UCSD-AML1 (cell line): ENCODE results near the gene GINM1.

Source experiments
- DNase-seq: peaks from one replicate; lab custom pipeline; 2025; ENCODE audit not compliant: unreplicated experiment; lab: John Stamatoyannopoulos, UW

Gene GINM1, protein sequence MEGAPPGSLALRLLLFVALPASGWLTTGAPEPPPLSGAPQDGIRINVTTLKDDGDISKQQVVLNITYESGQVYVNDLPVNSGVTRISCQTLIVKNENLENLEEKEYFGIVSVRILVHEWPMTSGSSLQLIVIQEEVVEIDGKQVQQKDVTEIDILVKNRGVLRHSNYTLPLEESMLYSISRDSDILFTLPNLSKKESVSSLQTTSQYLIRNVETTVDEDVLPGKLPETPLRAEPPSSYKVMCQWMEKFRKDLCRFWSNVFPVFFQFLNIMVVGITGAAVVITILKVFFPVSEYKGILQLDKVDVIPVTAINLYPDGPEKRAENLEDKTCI

DNA sequence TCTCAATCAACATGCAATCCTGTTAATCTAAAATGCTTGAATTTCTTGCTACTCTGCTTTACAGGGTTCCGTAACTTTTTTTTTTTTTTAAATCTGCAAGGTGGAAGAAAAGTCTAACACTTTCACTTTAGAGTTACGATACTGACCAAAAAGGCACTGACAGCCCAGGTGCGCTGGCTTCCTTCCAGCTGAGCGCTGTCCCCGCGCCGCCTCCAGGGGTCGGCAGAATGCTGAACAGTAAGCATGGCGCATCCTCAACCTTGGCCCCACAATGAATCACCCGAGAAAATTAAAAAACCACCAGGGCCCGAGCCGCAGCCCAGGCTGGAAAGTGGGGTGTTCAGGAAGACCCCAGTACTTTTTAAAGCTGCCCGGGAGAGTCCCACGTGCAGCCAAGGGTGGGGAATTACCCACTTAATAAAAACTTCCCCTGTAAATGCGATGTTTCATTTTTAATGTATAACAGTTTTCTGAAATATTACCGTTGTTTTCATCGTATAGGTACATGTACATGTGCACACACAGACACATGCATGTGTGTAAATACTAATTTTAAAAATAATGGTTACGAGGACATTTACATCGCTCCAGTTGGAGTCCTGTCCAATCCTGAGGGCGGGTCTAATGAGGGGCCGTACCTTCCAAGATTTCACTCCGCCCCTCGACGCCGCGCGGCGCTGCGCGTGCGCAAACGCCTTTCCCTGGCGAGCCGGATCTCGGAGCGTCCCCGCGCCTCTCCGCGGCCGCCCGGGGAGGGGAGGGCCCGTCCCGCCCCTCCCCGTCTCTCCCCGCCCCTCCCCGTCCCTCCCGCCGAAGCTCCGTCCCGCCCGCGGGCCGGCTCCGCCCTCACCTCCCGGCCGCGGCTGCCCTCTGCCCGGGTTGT, at the start of gene GINM1:
Gene GINM1, plus strand, starts transcription at position 849 of the 883 bp plus-strand sequence. CDS start 40 bp downstream, outside the sequence.
- peak; percentile 96 for DNase-seq

DNA sequence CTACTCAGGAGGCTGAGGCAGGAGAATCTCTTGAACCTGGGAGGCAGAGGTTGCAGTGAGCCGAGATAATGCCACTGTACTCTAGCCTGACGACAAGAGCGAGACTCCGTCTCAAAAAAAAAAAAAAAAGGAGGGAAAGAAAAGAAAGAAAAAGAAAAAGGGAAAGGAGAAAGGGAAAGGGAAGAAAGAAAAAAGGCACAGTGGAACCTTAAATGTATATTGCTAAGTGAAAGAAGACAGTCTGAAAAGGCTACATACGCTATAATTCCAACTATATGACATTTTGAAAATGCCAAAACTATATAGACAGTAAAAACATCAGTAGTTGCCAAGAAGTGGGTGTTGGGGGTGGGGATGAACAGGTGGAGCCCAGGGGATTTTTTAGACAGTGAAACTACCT, 36.5 kb upstream of the GINM1 start:
- DNase-seq: no peak

DNA sequence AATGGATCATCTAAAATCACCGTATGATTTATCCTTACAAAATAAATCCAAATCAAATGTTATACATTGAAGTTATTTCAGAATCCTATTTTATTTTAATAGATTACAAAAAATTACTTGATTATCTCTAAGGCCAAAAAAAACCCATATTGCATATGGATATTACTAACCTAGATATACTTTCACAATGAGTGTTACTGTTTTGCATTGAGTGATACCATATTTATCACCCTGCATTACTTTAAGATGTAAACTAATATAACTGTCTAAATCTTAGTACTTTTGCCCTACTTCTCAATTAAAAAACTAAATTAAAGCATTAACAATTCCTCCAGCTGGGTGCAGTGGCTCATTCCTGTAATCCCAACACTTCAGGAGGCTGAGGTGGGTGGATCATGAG, 31.4 kb upstream of the GINM1 start:
- no peak for DNase-seq

DNA sequence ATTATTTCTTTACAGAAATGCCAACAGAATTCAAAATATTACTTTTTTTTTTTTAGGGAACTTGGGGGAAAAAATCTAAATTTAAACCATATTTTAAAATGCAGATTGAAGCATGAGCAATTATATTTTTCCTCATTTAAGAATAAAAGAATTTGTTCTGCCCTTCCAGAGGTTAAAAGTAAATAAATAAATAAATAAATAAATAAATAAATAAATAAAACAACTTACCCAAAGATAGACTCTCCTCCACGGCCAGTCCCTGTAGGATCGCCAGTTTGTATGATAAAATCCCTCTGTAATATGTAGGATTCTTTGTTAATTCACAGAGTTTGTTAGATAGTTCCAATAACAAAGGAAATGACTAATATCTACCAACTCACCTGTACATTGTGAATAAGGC, 25.0 kb upstream of the GINM1 start:
- no peak for DNase-seq

DNA sequence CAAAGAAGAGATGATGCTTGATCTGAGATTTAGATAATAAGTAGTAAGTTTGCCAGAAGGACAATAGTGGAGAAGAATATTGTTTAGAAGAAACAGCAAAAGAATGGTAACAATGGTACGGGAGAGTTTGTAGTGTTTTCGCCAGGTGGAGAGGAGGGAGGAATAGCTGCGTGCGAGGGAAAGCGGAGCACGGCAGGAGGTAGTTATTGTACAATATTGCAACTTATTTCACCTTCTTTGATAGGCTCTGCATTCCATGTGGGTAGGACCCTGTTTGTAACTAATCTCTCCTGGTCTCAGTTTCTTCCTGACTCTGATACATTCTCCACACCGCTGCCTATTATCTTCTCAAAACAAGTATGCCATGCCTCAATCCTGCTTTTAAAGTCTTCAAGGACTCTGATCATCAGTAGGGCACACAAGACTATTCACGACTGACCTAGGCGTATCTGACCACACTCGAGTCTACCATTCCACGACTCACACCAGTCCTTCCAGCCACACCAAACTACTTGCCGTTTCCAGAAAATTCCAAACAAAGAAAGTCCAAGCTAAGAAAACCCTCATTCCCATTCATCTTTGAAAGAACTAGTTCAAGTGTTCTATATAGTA, 21.4 kb upstream of the GINM1 start:
- DNase-seq: no peak

DNA sequence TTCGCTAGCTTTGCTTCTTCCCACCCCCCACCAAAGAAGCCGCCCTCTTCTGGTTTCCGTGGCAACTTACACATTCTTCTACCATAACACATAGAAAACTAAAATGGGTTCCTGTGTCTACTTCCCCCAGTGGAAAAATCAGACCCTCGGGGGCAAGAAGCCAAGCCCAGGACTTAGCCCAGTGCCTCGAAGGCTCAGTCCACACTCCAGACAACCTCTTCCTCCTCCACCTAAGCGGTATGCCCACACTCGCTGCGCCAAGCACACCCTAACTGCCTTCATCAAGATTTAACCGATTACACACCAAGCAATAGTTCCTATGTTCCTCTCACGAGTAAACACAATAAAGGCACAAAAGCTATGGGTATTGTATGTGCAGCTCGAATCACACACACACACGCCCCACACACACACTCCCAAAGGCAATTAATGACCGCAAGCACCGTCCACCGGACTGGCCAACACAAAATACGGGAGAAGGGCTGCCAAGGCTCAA, 20.9 kb upstream of the GINM1 start:
- DNase-seq: peak; percentile 39

DNA sequence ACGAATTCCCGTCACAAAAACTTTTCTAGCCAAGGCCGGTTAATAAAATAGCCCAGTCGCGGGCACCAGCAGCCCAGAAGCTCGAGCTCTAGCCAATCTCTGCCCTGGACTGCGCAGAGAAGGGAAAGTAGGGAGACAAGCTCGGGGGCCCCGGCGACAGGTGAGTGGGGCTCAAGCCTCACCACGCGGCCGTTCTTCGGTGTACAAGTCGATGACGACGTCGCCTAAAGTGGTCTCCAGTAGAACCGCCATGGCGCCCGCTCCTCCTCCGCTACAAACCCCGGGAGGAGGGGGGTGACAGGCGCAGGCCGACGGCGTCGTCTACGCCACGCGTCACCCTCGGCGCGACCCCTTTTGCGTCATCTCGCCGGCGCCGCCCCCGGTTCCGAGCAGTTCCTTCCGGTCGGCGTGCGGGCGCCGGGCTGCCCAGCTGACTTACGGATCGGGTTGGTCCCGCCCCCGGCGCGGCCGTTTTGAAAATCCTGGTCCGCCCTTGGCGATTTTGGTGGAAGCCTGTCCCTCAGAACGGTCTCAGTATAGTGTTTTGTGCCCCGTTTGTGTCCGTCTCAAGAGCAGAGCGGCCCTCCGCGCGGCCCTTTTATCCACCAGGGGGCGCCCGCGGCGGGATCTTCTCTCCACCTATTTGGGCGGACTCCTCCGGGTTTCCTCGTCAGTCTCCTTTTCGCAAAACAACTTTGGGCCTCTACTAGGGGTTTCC, 20.3 kb upstream of the GINM1 start, which contains the start of gene PPIL4:
Gene PPIL4, minus strand, starts transcription at position 290 of the 718 bp plus-strand sequence. Its CDS starts 38 bp downstream, at position 252.
- DNase-seq: peak; percentile 96

DNA sequence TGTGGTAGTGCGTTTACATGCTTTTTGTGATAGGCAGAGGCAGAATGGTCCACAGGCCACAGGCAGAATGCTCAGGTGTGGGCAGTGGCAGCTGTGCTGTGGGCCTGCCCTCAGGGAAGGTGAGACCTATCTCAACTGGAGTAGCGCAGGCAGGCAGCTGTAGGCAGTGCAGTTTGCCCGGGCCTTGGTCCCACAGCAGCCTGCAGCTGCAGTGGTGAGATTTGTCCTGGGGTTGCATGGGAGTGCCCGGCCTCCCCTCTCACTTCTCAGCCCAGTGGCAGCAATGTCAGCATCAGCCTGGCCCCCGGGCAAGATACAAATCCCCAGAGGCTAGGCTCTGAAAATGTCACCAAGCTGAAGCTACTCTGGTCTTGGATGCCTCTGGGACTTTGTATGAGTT, 14.3 kb upstream of the GINM1 start:
- DNase-seq: no peak

DNA sequence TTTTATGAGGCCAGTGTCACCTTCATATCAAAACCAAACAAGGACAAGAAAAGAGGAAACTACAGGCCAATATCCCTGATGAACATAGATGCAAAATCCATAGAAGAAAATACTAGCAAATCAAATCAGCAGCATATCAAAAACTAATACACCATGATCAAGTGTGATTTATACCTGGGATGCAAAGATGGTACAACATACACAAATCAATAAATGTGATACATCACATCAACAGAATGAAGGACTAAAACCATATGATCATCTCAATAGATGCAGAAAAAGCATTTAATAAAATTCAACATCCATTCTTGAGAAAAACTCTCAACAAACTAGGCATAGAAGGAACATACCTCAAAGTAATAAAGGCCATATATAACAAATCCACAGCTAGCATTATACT, 8.1 kb upstream of the GINM1 start:
- DNase-seq: no peak

DNA sequence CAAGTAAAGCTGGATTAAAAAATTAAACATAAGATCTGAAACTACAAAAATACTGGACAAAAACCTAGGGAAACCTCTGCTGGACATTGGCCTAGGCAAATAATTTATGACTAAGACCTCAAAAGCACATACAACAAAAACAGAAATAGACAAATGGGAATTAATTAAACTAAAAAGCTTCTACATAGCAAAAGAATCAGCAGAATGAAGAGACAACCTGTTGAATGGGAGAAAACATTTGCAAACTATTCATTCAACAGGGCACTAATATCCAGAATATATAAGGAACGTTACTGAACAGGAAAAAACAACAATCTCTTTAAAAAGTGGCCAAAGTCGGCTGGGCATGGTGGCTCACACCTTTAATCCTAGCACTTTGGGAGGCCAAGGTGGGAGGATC, 6.8 kb upstream of the GINM1 start:
- no peak for DNase-seq

DNA sequence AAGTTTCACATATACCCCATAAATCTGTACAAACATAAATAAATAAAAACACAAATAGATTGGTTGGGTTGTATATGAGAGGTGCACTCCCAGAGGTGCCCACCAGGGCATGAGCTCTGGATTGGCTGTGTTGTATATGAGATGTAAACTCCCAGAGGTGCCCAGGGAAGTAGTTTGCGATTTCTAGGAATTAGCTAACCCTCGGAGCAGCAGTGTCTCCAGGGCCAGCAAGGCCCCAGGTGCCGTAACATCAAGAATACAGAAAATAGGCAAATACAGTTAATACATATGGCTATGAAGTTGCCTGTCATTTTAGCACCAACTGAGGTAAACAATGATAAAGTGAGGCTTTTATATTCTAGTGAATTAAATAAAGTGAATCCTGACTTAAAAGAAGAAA, 5.4 kb upstream of the GINM1 start:
- DNase-seq: peak; percentile 18

DNA sequence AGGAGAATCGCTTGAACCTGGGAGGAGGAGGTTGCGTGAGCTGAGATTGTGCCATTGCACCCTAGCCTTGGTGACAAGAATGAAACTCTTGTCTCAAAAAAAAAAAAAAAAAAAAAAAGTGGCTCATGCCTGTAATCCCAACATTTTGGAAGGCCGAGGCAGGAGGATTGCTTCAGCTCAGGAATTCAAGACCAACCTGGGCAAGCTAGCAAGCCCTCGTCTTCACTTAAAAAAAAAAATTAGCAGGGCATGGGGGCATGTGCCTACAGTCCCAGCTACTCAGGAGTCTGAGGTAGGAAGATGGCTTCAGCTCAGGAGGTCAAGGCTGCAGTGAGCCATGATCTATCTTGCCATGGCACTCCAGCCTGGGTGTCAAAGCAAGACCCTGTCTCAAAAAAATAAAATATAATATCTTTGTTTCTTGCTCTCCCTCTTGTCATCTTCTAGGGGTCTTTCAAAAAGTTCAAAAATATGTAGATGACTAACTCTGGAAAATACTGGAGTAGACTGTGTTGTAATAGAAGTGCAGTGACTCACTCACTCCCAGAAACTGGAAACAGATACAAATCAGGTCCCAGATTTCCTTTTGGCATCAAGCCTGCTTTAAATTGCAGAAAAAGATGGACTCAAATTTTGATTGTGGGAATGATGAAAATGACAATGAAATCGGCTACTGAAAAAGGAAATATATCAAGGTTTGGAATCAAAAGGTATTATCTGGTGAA, 2.8 kb upstream of the GINM1 start:
- DNase-seq: no peak

DNA sequence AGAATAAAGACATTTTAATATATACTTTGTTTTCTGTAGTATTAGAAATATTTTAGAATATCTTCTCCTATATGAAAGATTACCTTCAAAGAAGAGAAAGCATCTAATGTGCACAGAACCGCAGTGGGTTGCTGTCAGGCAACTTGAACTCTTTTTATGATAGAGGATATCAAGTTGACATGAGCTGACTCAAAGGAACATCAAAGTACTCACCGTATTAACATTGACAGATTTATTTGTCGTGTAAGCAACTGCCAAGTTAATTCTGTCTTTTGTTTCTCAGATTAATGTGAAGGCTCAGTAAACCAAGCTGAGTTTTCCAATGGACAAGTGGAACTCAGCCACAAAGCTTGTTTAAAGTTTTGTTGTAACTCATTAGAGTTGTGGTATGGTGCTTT, 2.2 kb upstream of the GINM1 start:
- no peak for DNase-seq

DNA sequence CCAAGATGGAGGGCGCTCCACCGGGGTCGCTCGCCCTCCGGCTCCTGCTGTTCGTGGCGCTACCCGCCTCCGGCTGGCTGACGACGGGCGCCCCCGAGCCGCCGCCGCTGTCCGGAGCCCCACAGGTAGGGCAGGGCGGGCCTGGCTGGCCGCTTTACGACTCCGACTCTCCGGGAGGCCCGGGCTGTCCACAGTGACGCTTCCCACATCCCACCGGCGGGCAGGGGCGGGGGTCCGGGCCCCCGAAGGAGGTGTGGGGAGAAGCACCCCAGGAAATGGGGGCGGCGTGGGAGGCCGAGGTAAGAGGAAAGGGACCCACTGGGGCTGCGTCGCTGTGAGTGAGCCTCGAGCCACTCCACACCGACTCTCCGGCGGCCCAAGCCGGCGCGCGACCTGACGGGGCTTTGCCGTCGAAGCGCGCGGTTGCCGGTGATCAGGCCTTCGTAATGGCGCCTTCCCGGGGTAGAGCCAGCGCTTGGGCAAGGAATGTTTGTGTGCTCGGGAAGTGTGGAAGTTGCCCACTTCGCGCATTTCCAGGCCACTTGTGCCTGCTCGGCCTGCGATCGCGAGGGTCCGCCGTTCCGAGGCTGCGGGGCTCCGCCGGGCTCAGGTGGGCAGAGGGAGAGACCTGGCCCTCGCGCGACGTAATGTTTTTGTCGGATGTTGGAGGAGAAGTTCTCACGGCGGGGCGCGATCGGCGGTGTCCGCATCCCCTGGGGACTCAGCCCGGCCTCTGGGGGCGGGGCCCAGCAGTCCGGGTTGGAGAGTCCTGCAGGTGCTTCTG, 427 bp downstream of the GINM1 start:
- peak; percentile 66 for DNase-seq

DNA sequence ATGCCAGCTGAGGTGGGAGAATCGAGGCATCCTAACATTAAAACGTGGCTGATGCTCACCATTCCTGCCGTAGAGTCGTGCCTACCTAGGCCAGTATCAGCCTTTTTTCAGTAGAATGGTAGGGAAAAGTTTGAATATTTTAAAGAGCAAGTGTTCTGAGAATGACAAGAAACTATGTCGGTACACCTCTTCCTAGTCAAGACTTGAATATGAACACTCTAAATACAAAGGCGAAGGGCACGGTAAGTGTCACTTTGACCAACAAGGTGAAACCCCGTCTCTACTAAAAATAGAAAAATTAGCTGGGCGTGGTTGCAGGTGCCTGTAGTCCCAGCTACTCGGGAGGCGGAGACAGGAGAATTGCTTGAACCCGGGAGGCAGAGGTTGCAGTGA, 1.0 kb downstream of the GINM1 start:
- DNase-seq: no peak

DNA sequence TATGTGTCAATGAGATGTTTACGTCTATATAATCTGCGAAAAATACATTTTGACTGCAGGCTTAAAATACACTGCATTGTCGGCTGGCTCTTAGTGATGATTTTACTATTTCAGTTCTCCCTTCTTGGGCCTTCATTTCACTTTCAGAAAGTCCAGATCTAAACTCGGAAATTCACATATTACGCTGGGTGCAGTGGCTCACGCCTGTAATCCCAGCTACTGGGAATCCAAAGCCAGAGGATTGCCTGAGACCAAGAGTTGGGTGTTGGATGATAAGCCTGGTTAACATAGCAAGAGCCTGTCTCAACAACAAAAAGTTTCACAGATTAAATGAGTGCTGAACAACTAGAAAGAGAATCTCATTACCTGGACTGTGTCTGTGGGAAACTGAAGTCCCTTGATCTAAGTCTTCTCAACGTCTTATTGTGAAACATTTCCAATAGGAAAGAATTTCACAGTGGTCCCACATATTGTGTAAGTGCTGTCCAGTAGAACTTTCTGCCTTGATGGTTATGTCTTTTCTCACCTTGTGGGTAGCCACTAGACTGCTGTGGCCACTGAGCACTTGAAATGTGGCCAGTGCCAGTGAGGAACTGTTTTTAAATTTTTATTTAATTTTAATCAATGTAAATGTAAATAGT, 1.9 kb downstream of the GINM1 start:
- DNase-seq: no peak

DNA sequence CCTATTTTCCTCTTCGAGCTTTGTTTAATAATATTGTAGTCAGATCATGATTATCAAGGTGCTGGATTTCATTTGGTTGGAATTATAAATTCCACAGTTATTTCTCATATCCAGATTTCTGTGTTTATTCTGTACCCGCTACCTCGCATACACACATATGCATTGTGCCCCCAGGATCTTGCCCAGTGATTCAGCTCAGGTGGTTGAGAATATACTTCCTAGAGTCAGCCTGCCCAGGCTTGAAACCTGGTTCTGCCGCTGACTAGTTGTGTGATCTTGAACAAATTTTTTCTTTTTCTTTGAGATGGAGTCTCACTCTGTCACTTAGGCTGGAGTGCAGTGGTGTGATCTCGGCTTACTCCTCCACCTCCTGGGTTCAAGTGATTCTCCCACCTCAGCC, 14.7 kb downstream of the GINM1 start:
- no peak for DNase-seq

DNA sequence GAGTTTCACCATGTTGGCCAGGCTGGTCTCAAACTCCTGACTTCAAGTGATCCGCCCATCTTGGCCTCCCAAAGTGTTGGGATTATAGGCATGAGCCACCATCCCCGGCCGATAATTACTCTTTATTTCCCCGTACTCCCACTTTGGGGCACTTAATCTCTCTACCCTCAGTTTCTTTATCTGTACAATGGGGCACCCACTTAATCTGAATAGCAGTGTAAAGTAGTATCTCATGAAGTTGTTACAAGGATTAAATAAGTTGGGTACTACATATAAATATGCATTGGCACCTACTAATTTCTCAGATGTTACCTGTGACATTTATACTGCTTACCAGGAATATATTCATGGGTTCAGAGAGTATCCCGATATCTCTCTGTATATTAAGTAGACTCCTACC, 15.2 kb downstream of the GINM1 start:
- DNase-seq: no peak

DNA sequence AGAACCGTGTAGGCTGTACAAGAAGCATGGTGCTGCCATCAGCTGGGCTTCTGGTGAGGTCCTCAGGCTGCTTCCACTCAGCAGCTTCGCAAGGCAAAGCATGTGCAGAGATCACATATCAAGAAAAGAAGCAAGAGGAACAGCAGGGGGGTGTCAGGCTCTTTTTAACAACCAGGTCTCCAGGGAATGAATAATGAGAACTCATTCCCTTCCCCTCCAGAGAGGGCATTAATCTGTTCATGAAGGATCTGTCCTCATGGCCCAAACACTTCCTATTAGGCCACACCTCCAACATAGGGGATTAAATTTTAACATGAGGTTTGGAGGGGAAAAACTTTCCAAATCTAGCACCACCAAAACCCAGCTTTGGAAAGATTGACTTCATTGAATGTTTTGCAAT, 20.0 kb downstream of the GINM1 start:
- no peak for DNase-seq
